Measurements from ENCODE around the gene MLC1. TPM values are rescaled to one million over a fixed set of nuclear protein-coding genes. Genes with fewer than 3 reads are reported as not detected.

The MLC1 gene
- total and polyA plus RNA-seq, 4 donors = 0.13 to 9.4 (median 0.33) TPM; not detected in 1

- DNase-seq (ENCODE audit: low spot score) = no peak
- H3K27ac ChIP-seq (ENCODE audit: low read depth in 1 of 2, low read length in 2 of 2) = no peak within 1 kb of the TSS
- H3K9me3 ChIP-seq (ENCODE audit: control insufficient read depth in 4 of 4, low read length in 3 of 4) = no peaks in the 10 kb centered on the region
- TF ChIP-seq RAD21 (IDR thresholded peaks at IDR 0.05) (no peak), HNF4G (IDR thresholded peaks at IDR 0.05) (no peak), HNF4A (conservative IDR thresholded peaks at IDR 0.05) (no peak), EGR1 (IDR thresholded peaks at IDR 0.05; ENCODE audit: low read depth in 2 of 2) (no peak), NR2F2 (IDR thresholded peaks at IDR 0.05) (no peak), ATF3 (IDR thresholded peaks at IDR 0.05) (no peak), FOXA1 (IDR thresholded peaks at IDR 0.05) (no peak), FOXA2 (IDR thresholded peaks at IDR 0.05) (no peak), RXRA (IDR thresholded peaks at IDR 0.05) (no peak), TAF1 (conservative IDR thresholded peaks at IDR 0.05) (no peak), REST (IDR thresholded peaks at IDR 0.05) (no peak), CTCF (IDR thresholded peaks at IDR 0.05; ENCODE audit: low read depth, low read length, missing input control) (no peak)
- H3K4me3 ChIP-seq (ENCODE audit: low read depth in 1 of 3, low read length in 3 of 3) = no peak within 1 kb of the TSS
- H3K9ac ChIP-seq (ENCODE audit: low read depth in 1 of 2, low read length in 2 of 2) = no peak within 1 kb of the TSS
- WGBS = 41% methylated on average over 29 of the region's 29 CpGs
- peaks cover 0 to 2% (median 0%) of the 10 kb centered on the region in 4 donors for H3K4me1 ChIP-seq (ENCODE audit: control insufficient read depth in 4 of 4, insufficient read depth in 4 of 4, low read length in 3 of 4)
- H3K27me3 ChIP-seq (ENCODE audit: control insufficient read depth in 4 of 4, insufficient read depth in 4 of 4, low read length in 3 of 4) = peaks cover 2 to 13% (median 4%) of the 10 kb centered on the region in 4 donors
- H3K36me3 ChIP-seq (ENCODE audit: control insufficient read depth in 4 of 4, insufficient read depth in 3 of 4, low read depth in 1 of 4, low read length in 3 of 4) = no peaks in the 10 kb centered on the region
These were observed 72.7 kb downstream of the MLC1 start, which contains the start of gene IL17REL for GRCh38 chr22:50012211-50013181. Gene IL17REL, minus strand, starts transcription at chr22:50012765. Its CDS starts 119 bp downstream, at chr22:50012646.

- H3K27me3 ChIP-seq (ENCODE audit: control insufficient read depth in 4 of 4, insufficient read depth in 4 of 4, low read length in 3 of 4) = peaks cover 2 to 11% (median 4%) of the 10 kb centered on the region in 4 donors
- no peak overlapping the region for H3K4me3 ChIP-seq (ENCODE audit: low read depth in 1 of 3, low read length in 3 of 3)
- H3K9ac ChIP-seq (ENCODE audit: low read depth in 1 of 2, low read length in 2 of 2) = no peak overlapping the region
- DNase-seq (ENCODE audit: low spot score) = no peak
- H3K27ac ChIP-seq (ENCODE audit: low read depth in 1 of 2, low read length in 2 of 2) = no peak overlapping the region
- no peak for TF ChIP-seq FOXA1 (IDR thresholded peaks at IDR 0.05)
- peaks cover 0 to 2% (median 0%) of the 10 kb centered on the region in 4 donors for H3K4me1 ChIP-seq (ENCODE audit: control insufficient read depth in 4 of 4, insufficient read depth in 4 of 4, low read length in 3 of 4)
- WGBS = 51% methylated on average over 18 of the region's 18 CpGs
- H3K36me3 ChIP-seq (ENCODE audit: control insufficient read depth in 4 of 4, insufficient read depth in 3 of 4, low read depth in 1 of 4, low read length in 3 of 4) = no peaks in the 10 kb centered on the region
- H3K9me3 ChIP-seq (ENCODE audit: control insufficient read depth in 4 of 4, low read length in 3 of 4) = no peaks in the 10 kb centered on the region
These were observed 73.6 kb downstream of the MLC1 start for GRCh38 chr22:50011447-50012210.
